ENCODE measurements around the gene GCC2.
A peak's percentile ranks its signal among the peaks of the same experiment; 100 is the strongest.

GCC2 gene

GRCh38 chr2:108448678-108449409 lies at the start of gene GCC2:
TSS of gene GCC2 (plus strand) at chr2:108449206. CDS start at chr2:108449275, 69 bp downstream.
- peaks cover 55% of the 10 kb centered on the region for H3K4me1 Mint-ChIP-seq
- peak within 1 kb of the TSS; percentile 99 for H3K27ac Mint-ChIP-seq
- H3K9me3 Mint-ChIP-seq = peaks cover 5 to 14% of the 10 kb centered on the region in 2 donors
- ATAC-seq (peak; percentile 99), DNase-seq (peak; percentile 89 to 95)
- H3K4me3 Mint-ChIP-seq = peak within 1 kb of the TSS; percentile 92 to 95
- no peaks in the 10 kb centered on the region for H3K27me3 Mint-ChIP-seq

- ATAC-seq (no peak), DNase-seq (no peak)
- peaks cover 13 to 54% of the 10 kb centered on the region in 2 donors for H3K9me3 Mint-ChIP-seq
- no peaks in the 10 kb centered on the region for H3K4me1 Mint-ChIP-seq
- peaks cover 15% of the 10 kb centered on the region for H3K27me3 Mint-ChIP-seq
- no peak overlapping the region for H3K4me3 Mint-ChIP-seq
- H3K27ac Mint-ChIP-seq = no peak overlapping the region
Measured at GRCh38 chr2:108399479-108399878, 49.5 kb upstream of the GCC2 start.

- Mint-ChIP-seq H3K27ac (no peak overlapping the region), H3K27me3 (peaks cover 22% of the 10 kb centered on the region), H3K4me3 (no peak overlapping the region), H3K4me1 (no peaks in the 10 kb centered on the region), H3K9me3 (peaks cover 29 to 71% of the 10 kb centered on the region in 2 donors)
- no peak for ATAC-seq
- DNase-seq = no peak
Measured at GRCh38 chr2:108401800-108402199, 47.2 kb upstream of the GCC2 start.

- Mint-ChIP-seq H3K4me3 (no peak overlapping the region), H3K27ac (no peak overlapping the region)
- ATAC-seq = no peak
Measured at GRCh38 chr2:108403494-108403893, 45.5 kb upstream of the GCC2 start.

GRCh38 chr2:108404784-108405397 lies 44.1 kb upstream of the GCC2 start:
- Mint-ChIP-seq H3K4me3 (no peak overlapping the region), H3K27me3 (peaks cover 22% of the 10 kb centered on the region), H3K4me1 (no peaks in the 10 kb centered on the region), H3K9me3 (peaks cover 22 to 53% of the 10 kb centered on the region in 2 donors), H3K27ac (no peak overlapping the region)
- ATAC-seq (no peak), DNase-seq (no peak)

More at GRCh38 chr2:108403494-108403893, 45.5 kb upstream of the GCC2 start:
- Mint-ChIP-seq H3K27me3 (peaks cover 22% of the 10 kb centered on the region), H3K4me1 (no peaks in the 10 kb centered on the region), H3K9me3 (peaks cover 23 to 67% of the 10 kb centered on the region in 2 donors)
- DNase-seq = no peak

GRCh38 chr2:108407864-108408729 lies 40.9 kb upstream of the GCC2 start:
- no peaks in the 10 kb centered on the region for H3K4me1 Mint-ChIP-seq
- no peak overlapping the region for H3K27ac Mint-ChIP-seq
- H3K9me3 Mint-ChIP-seq = peaks cover 17 to 27% of the 10 kb centered on the region in 2 donors
- H3K4me3 Mint-ChIP-seq = no peak overlapping the region
- peaks cover 7% of the 10 kb centered on the region for H3K27me3 Mint-ChIP-seq
- ATAC-seq (no peak), DNase-seq (no peak)

GRCh38 chr2:108409768-108410167 lies 39.2 kb upstream of the GCC2 start:
- no peak overlapping the region for H3K27ac Mint-ChIP-seq
- peaks cover 7% of the 10 kb centered on the region for H3K27me3 Mint-ChIP-seq
- DNase-seq (no peak), ATAC-seq (no peak)
- H3K4me3 Mint-ChIP-seq = no peak overlapping the region
- peaks cover 13 to 14% of the 10 kb centered on the region in 2 donors for H3K9me3 Mint-ChIP-seq
- no peaks in the 10 kb centered on the region for H3K4me1 Mint-ChIP-seq

GRCh38 chr2:108412995-108413710 lies 35.9 kb upstream of the GCC2 start:
- H3K4me3 Mint-ChIP-seq = no peak overlapping the region
- H3K9me3 Mint-ChIP-seq = no peaks in the 10 kb centered on the region
- H3K27ac Mint-ChIP-seq = no peak overlapping the region
- H3K4me1 Mint-ChIP-seq = no peaks in the 10 kb centered on the region
- no peak for DNase-seq
- ATAC-seq = no peak
- no peaks in the 10 kb centered on the region for H3K27me3 Mint-ChIP-seq

- no peak overlapping the region for H3K4me3 Mint-ChIP-seq
- DNase-seq (no peak), ATAC-seq (no peak)
- H3K4me1 Mint-ChIP-seq = no peaks in the 10 kb centered on the region
- H3K9me3 Mint-ChIP-seq = no peaks in the 10 kb centered on the region
- no peak overlapping the region for H3K27ac Mint-ChIP-seq
- H3K27me3 Mint-ChIP-seq = no peaks in the 10 kb centered on the region
Measured at GRCh38 chr2:108413711-108414095, 35.3 kb upstream of the GCC2 start.

GRCh38 chr2:108414256-108414876 lies 34.6 kb upstream of the GCC2 start:
- Mint-ChIP-seq H3K27ac (no peak overlapping the region), H3K9me3 (no peaks in the 10 kb centered on the region), H3K4me3 (no peak overlapping the region), H3K27me3 (no peaks in the 10 kb centered on the region), H3K4me1 (no peaks in the 10 kb centered on the region)
- DNase-seq = no peak
- no peak for ATAC-seq

GRCh38 chr2:108414945-108415344 lies 34.1 kb upstream of the GCC2 start:
- ATAC-seq (peak; percentile 45), DNase-seq (no peak)
- H3K9me3 Mint-ChIP-seq = no peaks in the 10 kb centered on the region
- H3K4me3 Mint-ChIP-seq = no peak overlapping the region
- no peaks in the 10 kb centered on the region for H3K4me1 Mint-ChIP-seq
- no peak overlapping the region for H3K27ac Mint-ChIP-seq
- H3K27me3 Mint-ChIP-seq = no peaks in the 10 kb centered on the region

- DNase-seq (no peak), ATAC-seq (no peak)
- no peak overlapping the region for H3K27ac Mint-ChIP-seq
- no peaks in the 10 kb centered on the region for H3K4me1 Mint-ChIP-seq
- no peaks in the 10 kb centered on the region for H3K9me3 Mint-ChIP-seq
- peaks cover 6% of the 10 kb centered on the region for H3K27me3 Mint-ChIP-seq
- no peak overlapping the region for H3K4me3 Mint-ChIP-seq
Measured at GRCh38 chr2:108417254-108417653, 31.8 kb upstream of the GCC2 start.

- ATAC-seq (no peak), DNase-seq (no peak)
- Mint-ChIP-seq H3K9me3 (no peaks in the 10 kb centered on the region), H3K27ac (no peak overlapping the region), H3K4me1 (no peaks in the 10 kb centered on the region), H3K4me3 (no peak overlapping the region), H3K27me3 (peaks cover 18% of the 10 kb centered on the region)
Measured at GRCh38 chr2:108418416-108418815, 30.6 kb upstream of the GCC2 start.

GRCh38 chr2:108423067-108423466 lies 25.9 kb upstream of the GCC2 start:
- Mint-ChIP-seq H3K27me3 (peaks cover 27% of the 10 kb centered on the region), H3K4me3 (no peak overlapping the region), H3K27ac (no peak overlapping the region), H3K4me1 (no peaks in the 10 kb centered on the region), H3K9me3 (no peaks in the 10 kb centered on the region)
- ATAC-seq (no peak), DNase-seq (no peak)
